Neural cell (in vitro differentiated cells): ENCODE results near the gene TAF11L2. TPM values are rescaled to one million over a fixed set of nuclear protein-coding genes. Genes with fewer than 3 reads are reported as not detected.

Experiments
- H2AFZ ChIP-seq: fragments of 200-600, 300-800 bp; sonication (generic), shearing (Covaris generic); 2 replicates; pipeline ENCODE4 v1.6.0; 2014; ENCODE audit warnings: low read depth, mild to moderate bottlenecking, antibody characterized with exemption, low read length, moderate library complexity
- H3F3A ChIP-seq: fragments of 200-600 bp; shearing (Covaris generic); 2 replicates; pipeline ENCODE4 v1.6.1; 2016; ENCODE audit warnings: mild to moderate bottlenecking, moderate library complexity, mixed read lengths, antibody characterized with exemption, low read length; ENCODE audit not compliant: insufficient read depth, poor library complexity, severe bottlenecking
- H3K27ac ChIP-seq: fragments of 200-600, 300-800 bp; sonication (generic), shearing (Covaris generic); 2 replicates; pipeline ENCODE4 v1.5.1; 2014; ENCODE audit warnings: mild to moderate bottlenecking, low read length, moderate library complexity
- H3K27me3 ChIP-seq: fragments of 300-800, 200-600 bp; sonication (generic), shearing (Covaris generic); 2 replicates; pipeline ENCODE4 v1.6.0; 2014; ENCODE audit warnings: mild to moderate bottlenecking, low read depth, low read length, moderate library complexity; ENCODE audit not compliant: insufficient read depth
- H3K36me3 ChIP-seq: fragments of 300-800, 200-600 bp; sonication (generic), shearing (Covaris generic); 2 replicates; pipeline ENCODE4 v1.5.1; 2014; ENCODE audit warnings: mild to moderate bottlenecking, antibody characterized with exemption, low read length, moderate library complexity; ENCODE audit not compliant: insufficient read depth
- H3K4me2 ChIP-seq: fragments of 300-800, 200-600 bp; sonication (generic), shearing (Covaris generic); 2 replicates; pipeline ENCODE4 v1.6.0; 2014; ENCODE audit warnings: mild to moderate bottlenecking, low read length
- H3K4me3 ChIP-seq: fragments of 300-800, 200-600 bp; sonication (generic), shearing (Covaris generic); 2 replicates; pipeline ENCODE4 v1.5.1; 2014; ENCODE audit warnings: mild to moderate bottlenecking, low read length, moderate library complexity
- H3K79me2 ChIP-seq: fragments of 200-600 bp; shearing (Covaris generic); replicated peaks from 2 replicates; pipeline ENCODE4 v1.6.0; 2014; ENCODE audit warnings: mild to moderate bottlenecking, low read length, moderate library complexity; ENCODE audit not compliant: insufficient read depth
- H3K9ac ChIP-seq: fragments of 300-800, 200-600 bp; sonication (generic), shearing (Covaris generic); 2 replicates; pipeline ENCODE4 v1.6.1; 2016; ENCODE audit warnings: mild to moderate bottlenecking, low read length, mixed read lengths
- H3K9me2 ChIP-seq: fragments of 200-600 bp; shearing (Covaris generic); 2 replicates; pipeline ENCODE4 v1.6.1; 2016; ENCODE audit warnings: mild to moderate bottlenecking, low read length, mixed read lengths; ENCODE audit not compliant: insufficient read depth
- H3K9me3 ChIP-seq: fragments of 200-600, 300-800 bp; sonication (generic), shearing (Covaris generic); 2 replicates; pipeline ENCODE4 v1.6.1; 2016; ENCODE audit warnings: mild to moderate bottlenecking, mixed run types, low read length, moderate library complexity, mixed read lengths
- H4K20me1 ChIP-seq: fragments of 200-600 bp; shearing (Covaris generic); 2 replicates; pipeline ENCODE4 v1.6.1; 2016; ENCODE audit warnings: mild to moderate bottlenecking, mixed run types; ENCODE audit not compliant: insufficient read depth
- EP300 ChIP-seq: fragments of 450-650 bp; conservative IDR thresholded peaks from 2 replicates; pipeline ENCODE4 v1.6.1; 2014; ENCODE audit warnings: antibody characterized with exemption, mild to moderate bottlenecking, moderate library complexity; ENCODE audit not compliant: poor library complexity, severe bottlenecking
- EZH2 ChIP-seq: fragments of 200-600, 300-800 bp; shearing (Covaris generic), sonication (generic); IDR thresholded peaks from 2 replicates; pipeline ENCODE4 v1.6.1; 2014; ENCODE audit warnings: antibody characterized with exemption, low read length, borderline replicate concordance, mild to moderate bottlenecking; ENCODE audit not compliant: insufficient read depth, poor library complexity, severe bottlenecking
- MXI1 ChIP-seq: fragments of 450-650 bp; conservative IDR thresholded peaks from 2 replicates; pipeline ENCODE4 v1.6.1; 2014; ENCODE audit warnings: antibody characterized with exemption, mild to moderate bottlenecking; ENCODE audit not compliant: poor library complexity, severe bottlenecking
- POLR2AphosphoS5 ChIP-seq: IDR thresholded peaks from 2 replicates; pipeline ENCODE4 v1.6.1; 2012
- RAD21 ChIP-seq: fragments of 450-650 bp; conservative IDR thresholded peaks from 2 replicates; pipeline ENCODE4 v1.6.1; 2014; ENCODE audit warnings: antibody characterized with exemption, mild to moderate bottlenecking, moderate library complexity
- SMC3 ChIP-seq: fragments of 450-650 bp; conservative IDR thresholded peaks from 2 replicates; pipeline ENCODE4 v1.6.1; 2014; ENCODE audit warnings: antibody characterized with exemption, mild to moderate bottlenecking, moderate library complexity; ENCODE audit not compliant: poor library complexity
- TAF1 ChIP-seq: IDR thresholded peaks from 2 replicates; pipeline ENCODE4 v1.6.1; 2012; ENCODE audit warnings: low read depth
- polyA plus RNA-seq: library from polyadenylated mRNA; depleted of rRNA; stranded (reverse); fragments of >200 nt; gene quantifications from 2 replicates; pipeline ENCODE4 v1.2.3, GENCODE V29; 2014
- TF ChIP-seq, protein P1 (sequence below): fragments of 450-650 bp; IDR thresholded peaks from 2 replicates; pipeline ENCODE4 v1.5.1; 2014; ENCODE audit warnings: antibody characterized with exemption, mild to moderate bottlenecking, moderate library complexity; ENCODE audit not compliant: poor library complexity, severe bottlenecking
- TF ChIP-seq, protein P2 (sequence below): IDR thresholded peaks from 2 replicates; pipeline ENCODE4 v1.6.1; 2012; ENCODE audit warnings: borderline replicate concordance

Gene TAF11L2
- polyA plus RNA-seq, 1 donor from 2014 or later = not detected

DNA sequence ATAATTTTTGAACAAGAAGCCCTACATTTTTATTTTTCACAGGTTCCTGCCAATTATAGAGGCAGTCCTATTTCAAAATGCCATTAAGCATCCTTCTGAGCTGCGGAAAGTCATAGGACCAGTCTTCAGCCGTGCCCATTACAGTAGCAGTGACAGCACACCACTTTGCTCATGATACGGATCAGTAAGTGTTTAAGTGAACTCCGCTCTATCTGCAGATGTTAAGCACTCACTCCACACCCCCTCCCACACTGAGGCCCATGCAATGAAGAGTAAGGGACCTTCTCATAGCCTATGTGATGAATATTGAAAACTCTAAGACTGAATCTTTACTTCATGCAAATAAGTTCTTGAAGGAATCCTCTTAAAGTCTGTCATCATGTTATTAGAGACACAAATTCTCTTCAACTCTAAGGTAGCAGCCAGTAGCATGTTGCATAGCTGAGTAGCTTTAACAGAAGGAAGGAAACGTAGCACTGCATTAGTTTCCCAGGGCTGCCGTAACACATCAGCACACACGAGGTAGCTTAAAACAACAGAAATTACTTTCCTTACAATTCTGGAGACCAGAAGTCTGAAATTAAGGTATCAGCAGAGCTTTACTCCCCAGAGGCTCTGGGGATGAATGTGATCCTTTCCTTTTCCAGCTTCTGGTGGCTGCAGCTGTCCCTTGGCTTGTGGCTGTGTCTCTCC lies 20.3 kb upstream of the TAF11L2 start:
- peak overlapping the region; percentile 69 for H3K27ac ChIP-seq
- H3K36me3 ChIP-seq = no peaks in the 10 kb centered on the region
- H3K27me3 ChIP-seq = no peaks in the 10 kb centered on the region
- no peaks in the 10 kb centered on the region for H3K9me2 ChIP-seq
- no peak overlapping the region for H3K9ac ChIP-seq
- no peaks in the 10 kb centered on the region for H3F3A ChIP-seq
- H3K4me3 ChIP-seq = peak overlapping the region; percentile 9
- TF ChIP-seq POLR2AphosphoS5 = peak; percentile 73
- TF ChIP-seq TAF1 = no peak
- no peaks in the 10 kb centered on the region for H4K20me1 ChIP-seq
- no peak overlapping the region for H2AFZ ChIP-seq
- no peaks in the 10 kb centered on the region for H3K79me2 ChIP-seq
- peak overlapping the region; percentile 9 for H3K4me2 ChIP-seq
- H3K9me3 ChIP-seq = no peaks in the 10 kb centered on the region

DNA sequence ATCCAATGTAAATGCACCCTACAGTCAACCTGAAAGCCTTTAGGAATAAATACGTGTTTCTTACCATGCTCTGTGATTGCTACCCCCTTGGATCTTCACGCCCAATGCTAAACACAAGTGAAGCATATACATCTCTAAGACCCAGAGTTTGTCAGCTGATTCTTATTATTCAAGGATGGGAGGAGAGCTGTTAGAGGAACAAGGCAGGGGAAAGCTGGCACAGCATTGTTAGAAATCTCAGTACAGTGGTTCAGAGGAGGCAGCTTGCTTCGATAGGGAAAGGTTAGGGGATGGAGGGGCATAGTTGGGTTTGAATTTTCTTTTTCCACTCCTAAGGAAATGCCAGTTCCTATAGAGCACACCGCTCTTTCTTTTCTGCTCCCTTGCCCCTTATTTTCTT lies 16.7 kb upstream of the TAF11L2 start:
- Histone ChIP-seq H3K79me2 (no peaks in the 10 kb centered on the region), H4K20me1 (no peaks in the 10 kb centered on the region), H3K4me2 (no peak overlapping the region), H2AFZ (no peak overlapping the region), H3F3A (no peaks in the 10 kb centered on the region), H3K9me3 (no peaks in the 10 kb centered on the region), H3K9ac (peak overlapping the region; percentile 8), H3K27me3 (no peaks in the 10 kb centered on the region), H3K9me2 (no peaks in the 10 kb centered on the region), H3K27ac (peak overlapping the region; percentile 37), H3K4me3 (peak overlapping the region; percentile 1), H3K36me3 (no peaks in the 10 kb centered on the region)
- TF ChIP-seq POLR2AphosphoS5 = no peak
- TF ChIP-seq EZH2 = no peak
- TF ChIP-seq MXI1 = no peak
- TF ChIP-seq, protein P1, sequence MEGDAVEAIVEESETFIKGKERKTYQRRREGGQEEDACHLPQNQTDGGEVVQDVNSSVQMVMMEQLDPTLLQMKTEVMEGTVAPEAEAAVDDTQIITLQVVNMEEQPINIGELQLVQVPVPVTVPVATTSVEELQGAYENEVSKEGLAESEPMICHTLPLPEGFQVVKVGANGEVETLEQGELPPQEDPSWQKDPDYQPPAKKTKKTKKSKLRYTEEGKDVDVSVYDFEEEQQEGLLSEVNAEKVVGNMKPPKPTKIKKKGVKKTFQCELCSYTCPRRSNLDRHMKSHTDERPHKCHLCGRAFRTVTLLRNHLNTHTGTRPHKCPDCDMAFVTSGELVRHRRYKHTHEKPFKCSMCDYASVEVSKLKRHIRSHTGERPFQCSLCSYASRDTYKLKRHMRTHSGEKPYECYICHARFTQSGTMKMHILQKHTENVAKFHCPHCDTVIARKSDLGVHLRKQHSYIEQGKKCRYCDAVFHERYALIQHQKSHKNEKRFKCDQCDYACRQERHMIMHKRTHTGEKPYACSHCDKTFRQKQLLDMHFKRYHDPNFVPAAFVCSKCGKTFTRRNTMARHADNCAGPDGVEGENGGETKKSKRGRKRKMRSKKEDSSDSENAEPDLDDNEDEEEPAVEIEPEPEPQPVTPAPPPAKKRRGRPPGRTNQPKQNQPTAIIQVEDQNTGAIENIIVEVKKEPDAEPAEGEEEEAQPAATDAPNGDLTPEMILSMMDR = no peak
- TF ChIP-seq SMC3 = no peak
- TF ChIP-seq EP300 = no peak
- TF ChIP-seq, protein P2, sequence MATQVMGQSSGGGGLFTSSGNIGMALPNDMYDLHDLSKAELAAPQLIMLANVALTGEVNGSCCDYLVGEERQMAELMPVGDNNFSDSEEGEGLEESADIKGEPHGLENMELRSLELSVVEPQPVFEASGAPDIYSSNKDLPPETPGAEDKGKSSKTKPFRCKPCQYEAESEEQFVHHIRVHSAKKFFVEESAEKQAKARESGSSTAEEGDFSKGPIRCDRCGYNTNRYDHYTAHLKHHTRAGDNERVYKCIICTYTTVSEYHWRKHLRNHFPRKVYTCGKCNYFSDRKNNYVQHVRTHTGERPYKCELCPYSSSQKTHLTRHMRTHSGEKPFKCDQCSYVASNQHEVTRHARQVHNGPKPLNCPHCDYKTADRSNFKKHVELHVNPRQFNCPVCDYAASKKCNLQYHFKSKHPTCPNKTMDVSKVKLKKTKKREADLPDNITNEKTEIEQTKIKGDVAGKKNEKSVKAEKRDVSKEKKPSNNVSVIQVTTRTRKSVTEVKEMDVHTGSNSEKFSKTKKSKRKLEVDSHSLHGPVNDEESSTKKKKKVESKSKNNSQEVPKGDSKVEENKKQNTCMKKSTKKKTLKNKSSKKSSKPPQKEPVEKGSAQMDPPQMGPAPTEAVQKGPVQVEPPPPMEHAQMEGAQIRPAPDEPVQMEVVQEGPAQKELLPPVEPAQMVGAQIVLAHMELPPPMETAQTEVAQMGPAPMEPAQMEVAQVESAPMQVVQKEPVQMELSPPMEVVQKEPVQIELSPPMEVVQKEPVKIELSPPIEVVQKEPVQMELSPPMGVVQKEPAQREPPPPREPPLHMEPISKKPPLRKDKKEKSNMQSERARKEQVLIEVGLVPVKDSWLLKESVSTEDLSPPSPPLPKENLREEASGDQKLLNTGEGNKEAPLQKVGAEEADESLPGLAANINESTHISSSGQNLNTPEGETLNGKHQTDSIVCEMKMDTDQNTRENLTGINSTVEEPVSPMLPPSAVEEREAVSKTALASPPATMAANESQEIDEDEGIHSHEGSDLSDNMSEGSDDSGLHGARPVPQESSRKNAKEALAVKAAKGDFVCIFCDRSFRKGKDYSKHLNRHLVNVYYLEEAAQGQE = no peak
- TF ChIP-seq RAD21 = no peak
- TF ChIP-seq TAF1 = no peak
